Esophagus squamous epithelium (tissue), 5 donors: ENCODE measurements around the gene ELP2. TPM values are rescaled to one million over a fixed set of nuclear protein-coding genes. Genes with fewer than 3 reads are reported as not detected.
A peak's percentile ranks its signal among the peaks of the same experiment; 100 is the strongest.
"Not testable (repeated sequence)": the region's sequence is repeated elsewhere in the genome, so short reads cannot be mapped to it uniquely, and the experiment has no call there.

Source experiments
- DNase-seq: peaks from one replicate; lab custom pipeline; 2025; lab: John Stamatoyannopoulos, UW
- H3K27ac ChIP-seq, 4 donors: fragments of 200-600 bp; sonication (generic); one replicate each; pipeline ENCODE4 v1.5.1; 2016 to 2019; ENCODE audit warnings: mild to moderate bottlenecking in 1 of 4
- H3K27me3 ChIP-seq, 4 donors: fragments of 200-600 bp; sonication (generic); 1 replicate in 3 of 4; 2 replicates in 1 of 4; pipeline versions ENCODE4 v1.5.1 to v1.6.0; 2017 to 2021; ENCODE audit warnings: antibody characterized with exemption in 1 of 4
- H3K36me3 ChIP-seq, 3 donors: fragments of 200-600 bp; sonication (generic); one replicate each; pipeline ENCODE4 v1.5.1; 2016 to 2019
- H3K4me1 ChIP-seq, 3 donors: fragments of 200-600 bp; sonication (generic); one replicate each; pipeline ENCODE4 v1.5.1; 2017 to 2019
- H3K4me3 ChIP-seq, 4 donors: fragments of 200-600 bp; sonication (generic); 1 replicate in 3 of 4; 2 replicates in 1 of 4; pipeline ENCODE4 v1.5.1; 2016 to 2019; ENCODE audit warnings: mild to moderate bottlenecking in 2 of 4, moderate library complexity in 1 of 4
- H3K9me3 ChIP-seq, 3 donors: fragments of 200-600 bp; sonication (generic); one replicate each; pipeline ENCODE4 v1.5.1; 2016 to 2019
- CTCF ChIP-seq, 6 experiments: fragments of 450-650 bp in 4 of 6; fragments of 200-600 bp in 2 of 6; sonication (generic) in 2 of 6; IDR thresholded peaks; one replicate each; pipeline ENCODE4 v1.5.1; 2016 to 2019; ENCODE audit warnings: antibody characterized with exemption in 6 of 6, mild to moderate bottlenecking in 4 of 6, moderate library complexity in 4 of 6
- POLR2A ChIP-seq, 4 donors: fragments of 450-650 bp; IDR thresholded peaks; one replicate each; pipeline ENCODE4 v1.6.1; 2017; ENCODE audit warnings: antibody characterized with exemption in 4 of 4, mild to moderate bottlenecking in 4 of 4, moderate library complexity in 3 of 4
- WGBS, 2 donors: methylation state at CpG; one replicate each; pipeline ENCODE4 v1.1.5; 2018; 5-methylcytosine and 5-hydroxymethylcytosine counted together
- intact Hi-C: fragments of 100-400 bp; cut with DNase I; formaldehyde crosslinking; loops from one replicate; pipeline ENCODE4 v1.15.0; 2022
- total RNA-seq, 4 donors: library from RNA; depleted of rRNA; stranded (reverse); fragments of >200 nt; gene quantifications; one replicate each; pipeline ENCODE4 v1.1.0, GENCODE V29; 2016
- donor health status: DM: yes; HTN: yes; CAD: no.

ELP2 gene
- 10 to 100 TPM; 13.0 to 61.0 (median 28.0) TPM for total RNA-seq

GRCh38 chr18:36129300-36130038 is at the start of gene ELP2, which contains the start of gene SLC39A6:
TSS of gene ELP2 (plus strand) at chr18:36129899. CDS start at chr18:36129934, 35 bp downstream.
TSS of gene SLC39A6 (minus strand) at chr18:36129340. CDS start at chr18:36127007, 2,333 bp downstream.
- H3K27me3 ChIP-seq: no peaks in the 10 kb centered on the region
- peaks cover 12 to 51% (median 14%) of the 10 kb centered on the region in 3 donors for H3K4me1 ChIP-seq
- peak within 1 kb of the TSS; percentile 98 to 100 (median 99) for H3K27ac ChIP-seq
- WGBS, 2 donors: 0% methylated on average over 1 of the region's 69 CpGs; no CpG with 5 or more reads in 1 of the 2 donors
- H3K36me3 ChIP-seq: peaks cover 0 to 12% (median 0%) of the 10 kb centered on the region in 3 donors
- TF ChIP-seq POLR2A (IDR thresholded peaks at IDR 0.05): peak in 3 of 4 donors; percentile 46 to 72 (median 65)
- peak in 1 of 6 experiments; percentile 15 for TF ChIP-seq CTCF (IDR thresholded peaks at IDR 0.05)
- peak; percentile 86 for DNase-seq
- intact Hi-C loops: no loop called here
- peak within 1 kb of the TSS; percentile 67 to 98 (median 86) for H3K4me3 ChIP-seq
- H3K9me3 ChIP-seq: no peaks in the 10 kb centered on the region

GRCh38 chr18:36081118-36081517 is 48.6 kb upstream of the ELP2 start:
- H3K4me1 ChIP-seq, H3K27me3 ChIP-seq, DNase-seq, H3K4me3 ChIP-seq, H3K9me3 ChIP-seq, H3K36me3 ChIP-seq, H3K27ac ChIP-seq, intact Hi-C loops: not testable (repeated sequence)
- WGBS, 2 donors: 78 to 84% methylated on average over 2 of the region's 2 CpGs

GRCh38 chr18:36083729-36084128 is 46.0 kb upstream of the ELP2 start:
- no peaks in the 10 kb centered on the region for H3K27me3 ChIP-seq
- 63 to 74% methylated on average over 2 of the region's 2 CpGs for WGBS, 2 donors
- TF ChIP-seq POLR2A (IDR thresholded peaks at IDR 0.05): no peak
- no peak for TF ChIP-seq CTCF (IDR thresholded peaks at IDR 0.05)
- no peak overlapping the region for H3K4me3 ChIP-seq
- intact Hi-C loops: no loop called here
- H3K4me1 ChIP-seq: no peaks in the 10 kb centered on the region
- H3K9me3 ChIP-seq: peaks cover 0 to 4% (median 4%) of the 10 kb centered on the region in 3 donors
- no peaks in the 10 kb centered on the region for H3K36me3 ChIP-seq
- H3K27ac ChIP-seq: no peak overlapping the region
- no peak for DNase-seq

- Histone ChIP-seq H3K4me1 (no peaks in the 10 kb centered on the region), H3K4me3 (no peak overlapping the region), H3K27me3 (no peaks in the 10 kb centered on the region), H3K9me3 (peaks cover 0 to 4% (median under 1%) of the 10 kb centered on the region in 3 donors), H3K36me3 (no peaks in the 10 kb centered on the region), H3K27ac (no peak overlapping the region)
- intact Hi-C loops: no loop called here
- DNase-seq: no peak
- TF ChIP-seq POLR2A (IDR thresholded peaks at IDR 0.05): no peak
- TF ChIP-seq CTCF (IDR thresholded peaks at IDR 0.05): no peak
- no CpG with 5 or more reads among the region's 4 CpGs for WGBS, 2 donors
Measured at GRCh38 chr18:36085195-36085594, 44.5 kb upstream of the ELP2 start.

- no peaks in the 10 kb centered on the region for H3K27me3 ChIP-seq
- TF ChIP-seq CTCF (IDR thresholded peaks at IDR 0.05) (no peak), POLR2A (IDR thresholded peaks at IDR 0.05) (no peak)
Measured at GRCh38 chr18:36086186-36086585, 43.5 kb upstream of the ELP2 start.

More at GRCh38 chr18:36086186-36086585, 43.5 kb upstream of the ELP2 start:
- Histone ChIP-seq H3K9me3 (peaks cover 0 to 1% (median 0%) of the 10 kb centered on the region in 3 donors), H3K4me1 (no peaks in the 10 kb centered on the region), H3K36me3 (no peaks in the 10 kb centered on the region), H3K4me3 (no peak overlapping the region), H3K27ac (no peak overlapping the region)
- intact Hi-C loops: no loop called here
- DNase-seq: no peak
- WGBS, 2 donors: 78 to 88% methylated on average over 3 of the region's 8 CpGs
